Loucy (cell line): ENCODE results near the gene MAST4.

ENCODE experiments used
- H2AFZ ChIP-seq: fragments of 200-600 bp; sonication (generic); 2 replicates; pipeline ENCODE4 v1.6.0; 2016; ENCODE audit warnings: antibody characterized with exemption, mild to moderate bottlenecking, low read length, moderate library complexity
- H3F3A ChIP-seq: fragments of 200-600 bp; 2 replicates; pipeline ENCODE4 v1.6.0; 2016; ENCODE audit warnings: antibody characterized with exemption, low read depth, mild to moderate bottlenecking
- H3K27me3 ChIP-seq: fragments of 200-600 bp; sonication (generic); 2 replicates; pipeline ENCODE4 v1.6.1; 2014; ENCODE audit warnings: low read length, mild to moderate bottlenecking; ENCODE audit not compliant: insufficient read depth, poor library complexity, severe bottlenecking
- H3K36me3 ChIP-seq: fragments of 200-600 bp; sonication (generic); 2 replicates; pipeline ENCODE4 v1.6.1; 2016; ENCODE audit warnings: low read length; ENCODE audit not compliant: insufficient read depth
- H3K4me1 ChIP-seq: fragments of 200-600 bp; sonication (generic); 2 replicates; pipeline ENCODE4 v1.5.1; 2014; ENCODE audit warnings: low read length, mild to moderate bottlenecking; ENCODE audit not compliant: insufficient read depth, poor library complexity, severe bottlenecking
- H3K4me2 ChIP-seq: fragments of 200-600 bp; sonication (generic); 2 replicates; pipeline ENCODE4 v1.6.0; 2014; ENCODE audit warnings: antibody characterized with exemption, low read length, low read depth, mild to moderate bottlenecking; ENCODE audit not compliant: poor library complexity, severe bottlenecking
- H3K4me3 ChIP-seq: fragments of 200-600 bp; sonication (generic); 2 replicates; pipeline ENCODE4 v1.5.1; 2014; ENCODE audit warnings: low read length, mild to moderate bottlenecking, mixed read lengths; ENCODE audit not compliant: poor library complexity, severe bottlenecking
- H3K79me2 ChIP-seq: fragments of 200-600 bp; sonication (generic); 2 replicates; pipeline ENCODE4 v1.6.1; 2014; ENCODE audit warnings: low read length; ENCODE audit not compliant: insufficient read depth
- H3K9ac ChIP-seq: fragments of 200-600 bp; sonication (generic); 2 replicates; pipeline ENCODE4 v1.6.0; 2014; ENCODE audit warnings: mild to moderate bottlenecking, low read depth, low read length, moderate library complexity; ENCODE audit not compliant: poor library complexity, severe bottlenecking
- H3K9me2 ChIP-seq: fragments of 200-600 bp; sonication (generic); replicated peaks from 2 replicates; pipeline ENCODE4 v1.6.1; 2016; ENCODE audit warnings: low read depth, low read length, mixed read lengths
- H3K9me3 ChIP-seq: fragments of 200-600 bp; sonication (generic); 2 replicates; pipeline ENCODE4 v1.6.1; 2014; ENCODE audit warnings: mild to moderate bottlenecking, antibody characterized with exemption, low read length, low read depth; ENCODE audit not compliant: insufficient read depth
- H4K20me1 ChIP-seq: fragments of 200-600 bp; sonication (generic); 2 replicates; pipeline ENCODE4 v1.6.0; 2014; ENCODE audit warnings: antibody characterized with exemption, low read length, mild to moderate bottlenecking; ENCODE audit not compliant: insufficient read depth, poor library complexity, severe bottlenecking
- CTCF ChIP-seq: fragments of 200-600 bp; sonication (generic); conservative IDR thresholded peaks from 2 replicates; pipeline ENCODE4 v1.5.1; 2014; ENCODE audit warnings: mild to moderate bottlenecking, antibody characterized with exemption, low read length
- EZH2phosphoT487 ChIP-seq: fragments of 200-600 bp; IDR thresholded peaks from 2 replicates; pipeline ENCODE4 v1.6.1; 2018; ENCODE audit warnings: antibody characterized with exemption, mild to moderate bottlenecking, moderate library complexity, borderline replicate concordance

Gene MAST4

GRCh38 chr5:66896171-66896570, 300.0 kb downstream of the MAST4 start:
- Histone ChIP-seq H3K9ac (no peak overlapping the region), H3F3A (no peaks in the 10 kb centered on the region), H3K9me2 (no peaks in the 10 kb centered on the region), H3K9me3 (no peaks in the 10 kb centered on the region), H3K36me3 (no peaks in the 10 kb centered on the region), H3K4me2 (no peak overlapping the region), H3K27me3 (no peaks in the 10 kb centered on the region), H3K79me2 (no peaks in the 10 kb centered on the region), H2AFZ (no peak overlapping the region), H3K4me3 (no peak overlapping the region), H4K20me1 (no peaks in the 10 kb centered on the region), H3K4me1 (no peaks in the 10 kb centered on the region)
- TF ChIP-seq CTCF: no peak
- no peak for TF ChIP-seq EZH2phosphoT487

- no peaks in the 10 kb centered on the region for H4K20me1 ChIP-seq
- H3K4me3 ChIP-seq: no peak overlapping the region
- no peaks in the 10 kb centered on the region for H3K27me3 ChIP-seq
- no peaks in the 10 kb centered on the region for H3K9me3 ChIP-seq
- TF ChIP-seq EZH2phosphoT487 (no peak), CTCF (no peak)
- H3K36me3 ChIP-seq: no peaks in the 10 kb centered on the region
- no peaks in the 10 kb centered on the region for H3K79me2 ChIP-seq
- no peaks in the 10 kb centered on the region for H3K4me1 ChIP-seq
- H3F3A ChIP-seq: no peaks in the 10 kb centered on the region
- no peak overlapping the region for H3K4me2 ChIP-seq
- no peak overlapping the region for H2AFZ ChIP-seq
- H3K9me2 ChIP-seq: no peaks in the 10 kb centered on the region
- no peak overlapping the region for H3K9ac ChIP-seq
Observed at GRCh38 chr5:66897356-66897755, 301.2 kb downstream of the MAST4 start.

- no peaks in the 10 kb centered on the region for H3K36me3 ChIP-seq
- no peak overlapping the region for H3K4me3 ChIP-seq
- H2AFZ ChIP-seq: no peak overlapping the region
- no peaks in the 10 kb centered on the region for H3K9me2 ChIP-seq
- no peaks in the 10 kb centered on the region for H3K9me3 ChIP-seq
- no peak overlapping the region for H3K9ac ChIP-seq
- no peak overlapping the region for H3K4me2 ChIP-seq
- H3K4me1 ChIP-seq: no peaks in the 10 kb centered on the region
- no peaks in the 10 kb centered on the region for H4K20me1 ChIP-seq
- H3K27me3 ChIP-seq: no peaks in the 10 kb centered on the region
- no peaks in the 10 kb centered on the region for H3K79me2 ChIP-seq
- H3F3A ChIP-seq: no peaks in the 10 kb centered on the region
- TF ChIP-seq CTCF (no peak), EZH2phosphoT487 (no peak)
Observed at GRCh38 chr5:66898241-66898995, 302.2 kb downstream of the MAST4 start.
